ENCODE results near the gene KIDINS220.
A peak's percentile ranks its signal among the peaks of the same experiment; 100 is the strongest.

Gene KIDINS220

DNA sequence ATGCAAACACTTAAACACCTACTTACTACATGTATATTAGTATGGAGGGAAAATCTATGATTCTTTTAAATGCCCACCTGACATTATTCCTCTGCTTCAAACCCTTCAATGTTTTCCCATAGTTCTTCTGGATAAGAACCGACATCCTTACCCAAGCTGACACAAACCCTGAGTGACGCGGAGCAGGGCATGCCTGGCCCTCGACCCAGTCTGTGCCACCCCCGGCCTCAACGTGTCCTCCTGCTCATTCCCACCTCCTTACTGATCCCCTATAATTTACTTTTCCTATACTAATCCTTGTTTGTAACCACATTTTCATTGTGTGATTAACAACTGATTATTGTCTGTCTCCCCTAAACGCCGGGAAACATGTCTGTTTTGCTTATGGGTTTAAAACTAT is 17.5 kb downstream of the KIDINS220 start:
- DNase-seq (ENCODE audit: extremely low read depth, low read depth): no peak
- no peak overlapping the region for H3K4me3 ChIP-seq (replicated peaks; ENCODE audit: low read depth, low read length)
- TF ChIP-seq, protein P1, sequence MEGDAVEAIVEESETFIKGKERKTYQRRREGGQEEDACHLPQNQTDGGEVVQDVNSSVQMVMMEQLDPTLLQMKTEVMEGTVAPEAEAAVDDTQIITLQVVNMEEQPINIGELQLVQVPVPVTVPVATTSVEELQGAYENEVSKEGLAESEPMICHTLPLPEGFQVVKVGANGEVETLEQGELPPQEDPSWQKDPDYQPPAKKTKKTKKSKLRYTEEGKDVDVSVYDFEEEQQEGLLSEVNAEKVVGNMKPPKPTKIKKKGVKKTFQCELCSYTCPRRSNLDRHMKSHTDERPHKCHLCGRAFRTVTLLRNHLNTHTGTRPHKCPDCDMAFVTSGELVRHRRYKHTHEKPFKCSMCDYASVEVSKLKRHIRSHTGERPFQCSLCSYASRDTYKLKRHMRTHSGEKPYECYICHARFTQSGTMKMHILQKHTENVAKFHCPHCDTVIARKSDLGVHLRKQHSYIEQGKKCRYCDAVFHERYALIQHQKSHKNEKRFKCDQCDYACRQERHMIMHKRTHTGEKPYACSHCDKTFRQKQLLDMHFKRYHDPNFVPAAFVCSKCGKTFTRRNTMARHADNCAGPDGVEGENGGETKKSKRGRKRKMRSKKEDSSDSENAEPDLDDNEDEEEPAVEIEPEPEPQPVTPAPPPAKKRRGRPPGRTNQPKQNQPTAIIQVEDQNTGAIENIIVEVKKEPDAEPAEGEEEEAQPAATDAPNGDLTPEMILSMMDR (IDR thresholded peaks at IDR 0.05; ENCODE audit: low read depth, low read length, missing control alignments): no peak

DNA sequence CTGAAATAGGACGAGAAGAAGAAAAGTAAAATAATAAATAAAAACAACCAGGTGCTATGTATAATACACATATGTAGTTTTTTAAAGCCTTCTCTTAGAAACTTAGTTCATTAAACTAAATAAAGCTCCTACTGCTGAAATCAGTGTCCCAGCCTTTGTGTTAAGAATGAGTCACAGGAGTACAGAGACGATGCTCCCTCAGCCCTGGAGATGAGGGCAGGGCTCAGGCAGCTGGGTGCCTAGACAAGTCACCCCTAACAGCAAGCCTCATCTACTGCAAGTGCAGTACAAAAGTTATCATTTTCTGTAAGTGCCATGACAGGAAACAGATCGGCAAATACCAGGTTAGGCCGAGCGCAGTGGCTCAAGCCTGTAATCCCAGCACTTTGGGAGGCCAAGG is 18.2 kb downstream of the KIDINS220 start:
- DNase-seq (ENCODE audit: extremely low read depth, low read depth): no peak
- TF ChIP-seq, protein P1 (IDR thresholded peaks at IDR 0.05; ENCODE audit: low read depth, low read length, missing control alignments): no peak
- no peak overlapping the region for H3K4me3 ChIP-seq (replicated peaks; ENCODE audit: low read depth, low read length)

DNA sequence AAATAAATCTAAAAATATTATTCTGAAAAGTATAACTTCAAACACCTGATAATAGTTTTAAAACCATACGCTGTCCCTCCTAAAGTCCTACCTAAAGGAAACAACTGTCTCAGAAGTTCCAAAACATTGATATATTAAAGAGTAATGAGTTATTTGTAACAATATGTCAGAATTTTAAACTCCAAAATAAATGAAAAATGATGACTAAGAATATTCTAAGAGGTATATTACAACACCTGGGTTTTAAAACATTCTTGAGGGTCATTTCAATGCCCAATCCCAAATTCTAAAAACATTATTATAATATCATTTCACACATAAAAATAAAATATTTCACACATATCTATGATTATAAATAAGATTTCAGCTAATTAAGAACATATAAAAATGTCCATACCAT is 20.2 kb downstream of the KIDINS220 start:
- TF ChIP-seq, protein P1 (IDR thresholded peaks at IDR 0.05; ENCODE audit: low read depth, low read length, missing control alignments): no peak
- H3K4me3 ChIP-seq (replicated peaks; ENCODE audit: low read depth, low read length): no peak overlapping the region
- DNase-seq (ENCODE audit: extremely low read depth, low read depth): no peak

DNA sequence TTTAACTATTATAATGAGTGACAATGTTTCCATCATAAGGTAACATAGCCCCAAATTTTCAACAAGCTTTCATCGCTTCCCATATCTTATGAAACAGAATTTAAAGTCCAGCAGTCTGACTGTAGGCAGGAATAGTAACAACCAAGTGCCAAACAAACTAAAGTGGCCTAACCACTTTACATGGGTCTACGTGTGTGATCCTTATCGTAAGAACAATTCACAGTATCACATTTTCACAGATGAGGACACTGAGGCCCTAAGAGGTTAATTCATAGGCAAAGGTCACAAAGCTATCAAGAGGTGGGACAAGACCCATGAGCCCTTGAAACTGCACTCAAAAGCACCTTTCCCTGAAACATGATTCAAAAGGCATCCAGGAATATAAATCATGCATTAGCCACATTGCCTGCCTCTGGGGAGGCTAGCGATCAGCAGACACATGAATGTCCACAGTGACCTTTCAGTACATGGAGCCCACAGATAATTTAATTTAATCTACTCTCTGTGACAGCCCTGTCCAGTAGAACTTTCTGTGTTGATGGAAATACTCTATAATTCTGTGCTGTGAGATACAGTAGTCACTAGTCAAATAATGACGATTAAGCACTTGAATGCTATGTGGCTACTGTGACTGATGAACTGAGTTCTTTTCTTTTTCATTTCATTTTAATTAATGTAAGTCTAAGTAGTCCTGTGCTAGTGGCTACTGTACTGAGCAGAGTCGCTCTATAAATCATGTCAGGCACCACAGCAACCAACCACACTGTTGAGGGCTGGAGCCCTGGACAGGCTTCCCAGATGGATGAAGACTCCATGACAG is 30.3 kb downstream of the KIDINS220 start:
- H3K4me3 ChIP-seq (replicated peaks; ENCODE audit: low read depth, low read length): no peak overlapping the region
- no peak for DNase-seq (ENCODE audit: extremely low read depth, low read depth)
- TF ChIP-seq, protein P1 (IDR thresholded peaks at IDR 0.05; ENCODE audit: low read depth, low read length, missing control alignments): no peak

DNA sequence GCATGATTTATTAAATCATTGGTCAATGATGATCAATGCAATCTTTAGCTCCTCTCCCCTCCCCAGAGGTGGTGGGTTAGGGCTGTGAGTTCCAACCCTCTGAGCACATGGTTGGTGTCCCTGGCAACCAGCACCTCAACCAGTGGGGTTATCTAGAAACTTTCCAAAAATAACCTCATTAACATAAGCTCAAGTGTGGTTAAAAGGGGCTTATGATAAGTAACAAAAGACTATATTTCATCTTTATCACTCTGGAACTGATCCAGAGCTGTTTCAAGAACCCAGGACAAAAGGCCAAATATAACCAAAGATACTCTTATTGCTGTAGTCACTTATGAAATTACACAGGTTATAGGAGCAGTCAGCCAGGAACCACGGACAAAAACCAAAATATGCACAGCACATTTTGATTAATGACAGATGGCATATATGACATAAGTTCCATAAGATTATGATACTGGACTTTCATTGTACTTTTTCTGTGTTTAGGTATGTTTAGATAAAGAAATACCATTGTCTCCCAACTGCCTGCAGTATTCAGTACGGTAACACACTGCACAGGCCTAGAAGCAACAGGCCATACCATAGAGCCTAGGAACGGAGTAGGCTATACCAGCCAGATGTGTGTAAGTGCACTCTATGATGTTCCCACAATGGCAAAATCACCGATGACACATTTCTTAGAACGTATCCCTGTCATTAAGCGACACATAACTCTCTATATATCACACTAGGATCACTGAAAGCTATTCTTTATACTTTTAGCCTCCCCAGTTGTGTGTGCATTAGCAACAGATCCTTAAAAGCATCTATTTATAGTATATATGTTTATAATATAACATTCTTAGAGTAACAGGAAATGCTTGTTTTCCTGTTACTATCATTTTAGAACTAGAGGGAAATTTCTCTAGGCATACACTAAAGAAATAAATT is 31.9 kb downstream of the KIDINS220 start:
- TF ChIP-seq, protein P1 (IDR thresholded peaks at IDR 0.05; ENCODE audit: low read depth, low read length, missing control alignments): no peak
- no peak for DNase-seq (ENCODE audit: extremely low read depth, low read depth)

DNA sequence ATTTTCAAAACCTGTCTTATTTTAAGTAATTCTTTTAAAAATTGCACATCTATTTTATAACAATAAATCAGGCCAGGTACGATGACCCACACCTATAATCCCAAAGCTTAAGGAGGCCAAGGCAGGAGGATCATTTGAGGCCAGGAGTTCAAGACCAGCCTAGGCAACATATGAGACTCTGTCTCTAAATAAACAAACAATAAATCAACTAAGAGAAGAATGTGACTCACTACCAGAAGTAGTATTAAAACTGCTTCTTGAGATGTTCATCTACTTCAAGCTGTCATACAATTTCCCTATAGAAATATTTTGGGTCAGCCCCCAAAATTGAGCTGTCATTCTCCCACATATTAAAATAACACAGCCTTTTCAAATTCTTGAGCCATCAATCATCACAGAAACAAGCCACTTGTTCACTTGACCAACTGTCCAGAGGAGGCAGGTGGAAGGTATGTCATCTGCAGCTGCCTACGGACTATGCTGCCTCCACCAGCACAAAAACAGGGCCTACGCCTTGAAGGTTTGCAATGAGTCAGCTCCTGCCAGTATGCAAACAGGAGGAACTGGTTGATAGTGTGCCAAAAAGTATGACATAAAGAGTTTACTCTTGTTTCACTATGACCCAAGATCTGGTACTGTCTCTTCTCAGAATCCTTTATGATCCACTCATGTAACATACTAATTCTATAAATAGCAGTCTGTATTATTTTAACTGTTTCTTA is 33.6 kb downstream of the KIDINS220 start:
- H3K4me3 ChIP-seq (replicated peaks; ENCODE audit: low read depth, low read length): no peak overlapping the region
- TF ChIP-seq, protein P1 (IDR thresholded peaks at IDR 0.05; ENCODE audit: low read depth, low read length, missing control alignments): no peak
- DNase-seq (ENCODE audit: extremely low read depth, low read depth): peak; percentile 72

More for the DNA sequence above, 31.9 kb downstream of the KIDINS220 start:
- H3K4me3 ChIP-seq (replicated peaks; ENCODE audit: low read depth, low read length): no peak overlapping the region
